SK-N-SH (cell line): ENCODE results near the gene GAPVD1. TPM values are rescaled to one million over a fixed set of nuclear protein-coding genes. Genes with fewer than 3 reads are reported as not detected.
A peak's percentile ranks its signal among the peaks of the same experiment; 100 is the strongest.

Experiments used
- CTCF ChIA-PET: fragments of 300-600, 350-600 bp; formaldehyde crosslinking; extraction: SDS; loops from one replicate; lab custom pipeline; 2021; lab: Yijun Ruan, JAX
- POLR2A ChIA-PET: fragments of 350-600 bp; sonication (Branson Sonifier 250); formaldehyde crosslinking; extraction: SDS; loops from one replicate; lab custom pipeline; 2020; ENCODE audit warnings: antibody characterized with exemption, inconsistent platforms; lab: Yijun Ruan, JAX
- DNase-seq: peaks from one replicate; pipeline ENCODE4 v3.0.0; 2012
- H2AFZ ChIP-seq: fragments of 200-600 bp; sonication (generic); 2 replicates; pipeline ENCODE4 v1.8.1; 2016; ENCODE audit warnings: antibody characterized with exemption, mild to moderate bottlenecking, low read depth
- H3F3A ChIP-seq: fragments of 200-600 bp; sonication (generic); replicated peaks from 2 replicates; pipeline ENCODE3; 2016; ENCODE audit warnings: antibody characterized with exemption, mild to moderate bottlenecking; ENCODE audit not compliant: insufficient read depth
- H3K27ac ChIP-seq, 2 experiments: fragments of 200-500 bp in 1 of 2; fragments of 200-600 bp in 1 of 2; sonication (Bioruptor generic) in 1 of 2; sonication (generic), shearing (Covaris generic) in 1 of 2; 2 replicates each; pipeline versions ENCODE4 v1.5.1 to v1.6.1; 2014 to 2016; ENCODE audit warnings: low read depth in 2 of 2, inconsistent platforms in 1 of 2, low read length in 1 of 2, mild to moderate bottlenecking in 1 of 2, mixed read lengths in 1 of 2
- H3K27me3 ChIP-seq: fragments of 200-600 bp; sonication (generic), shearing (Covaris generic); 2 replicates; pipeline ENCODE4 v1.6.1; 2016; ENCODE audit warnings: mixed run types; ENCODE audit not compliant: insufficient read depth
- H3K36me3 ChIP-seq, 2 experiments: fragments of 200-500 bp in 1 of 2; fragments of 200-600 bp in 1 of 2; sonication (Bioruptor generic) in 1 of 2; sonication (generic) in 1 of 2; replicated peaks in 1 of 2; 2 replicates each; pipeline versions ENCODE3 to v1.5.1; 2014 to 2016; ENCODE audit warnings: low read length in 1 of 2, mild to moderate bottlenecking in 1 of 2; ENCODE audit not compliant: insufficient read depth in 2 of 2, control insufficient read depth in 1 of 2
- H3K4me1 ChIP-seq, 2 experiments: fragments of 200-500 bp in 1 of 2; fragments of 200-600 bp in 1 of 2; sonication (Bioruptor generic) in 1 of 2; sonication (generic), shearing (Covaris generic) in 1 of 2; 2 replicates each; pipeline versions ENCODE4 v1.5.1 to v1.6.1; 2014 to 2016; ENCODE audit warnings: low read depth in 1 of 2, low read length in 1 of 2, mixed run types in 1 of 2; ENCODE audit not compliant: insufficient read depth in 2 of 2, control insufficient read depth in 1 of 2
- H3K4me2 ChIP-seq: fragments of 200-600 bp; sonication (generic), shearing (Covaris generic); 2 replicates; pipeline ENCODE4 v1.6.1; 2017; ENCODE audit warnings: mixed run types
- H3K4me3 ChIP-seq, 2 experiments: fragments of 200-500 bp in 1 of 2; fragments of 200-600 bp in 1 of 2; sonication (Bioruptor generic) in 1 of 2; sonication (generic), shearing (Covaris generic) in 1 of 2; 2 replicates each; pipeline versions ENCODE4 v1.5.1 to v1.8.1; 2014 to 2016; ENCODE audit warnings: low read depth in 2 of 2, inconsistent platforms in 1 of 2, low read length in 1 of 2, mild to moderate bottlenecking in 1 of 2, mixed read lengths in 1 of 2, moderate library complexity in 1 of 2
- H3K79me2 ChIP-seq: fragments of 200-600 bp; sonication (generic); 2 replicates; pipeline ENCODE4 v1.8.1; 2017; ENCODE audit warnings: mild to moderate bottlenecking; ENCODE audit not compliant: insufficient read depth
- H3K9ac ChIP-seq: fragments of 200-600 bp; sonication (generic); 2 replicates; pipeline ENCODE4 v1.6.1; 2017; ENCODE audit warnings: mixed run types
- H3K9me2 ChIP-seq: fragments of 200-600 bp; sonication (generic); 2 replicates; pipeline ENCODE4 v1.6.1; 2017; ENCODE audit warnings: mixed run types
- H3K9me3 ChIP-seq: fragments of 200-600 bp; sonication (generic); 2 replicates; pipeline ENCODE4 v1.6.1; 2017; ENCODE audit warnings: mixed run types, mild to moderate bottlenecking, moderate library complexity
- H4K20me1 ChIP-seq: fragments of 200-600 bp; sonication (generic); 2 replicates; pipeline ENCODE4 v1.6.1; 2017; ENCODE audit warnings: mild to moderate bottlenecking, mixed run types; ENCODE audit not compliant: insufficient read depth
- CHD2 ChIP-seq: fragments of 150-350 bp; IDR thresholded peaks from 2 replicates; pipeline ENCODE4 v1.6.1; 2018; ENCODE audit warnings: low read length; ENCODE audit not compliant: partially characterized antibody
- CTCF ChIP-seq: fragments of 200-600 bp; sonication (generic); IDR thresholded peaks from 2 replicates; pipeline ENCODE4 v1.6.1; 2017; ENCODE audit warnings: antibody characterized with exemption, mild to moderate bottlenecking, moderate library complexity
- ELF1 ChIP-seq: IDR thresholded peaks from 2 replicates; pipeline ENCODE4 v1.4.0; 2012
- EP300 ChIP-seq, 2 experiments: IDR thresholded peaks; 2 replicates each; pipeline versions ENCODE4 v1.4.0 to v1.6.1; 2012; ENCODE audit warnings: borderline replicate concordance in 1 of 2, low read depth in 1 of 2, low read length in 1 of 2
- FOSL2 ChIP-seq: IDR thresholded peaks from 2 replicates; pipeline ENCODE4 v1.4.0; 2012; ENCODE audit warnings: low read depth, mild to moderate bottlenecking, moderate library complexity, borderline replicate concordance
- FOXJ3 ChIP-seq: sonication (generic); formaldehyde crosslinking; IDR thresholded peaks from 2 replicates; pipeline ENCODE4 v1.5.1; 2020; ENCODE audit warnings: mild to moderate bottlenecking, missing genetic modification reagents
- GABPA ChIP-seq: IDR thresholded peaks from 2 replicates; pipeline ENCODE4 v1.4.0; 2012; ENCODE audit warnings: low read depth, mild to moderate bottlenecking
- GATA2 ChIP-seq: sonication (generic); formaldehyde crosslinking; IDR thresholded peaks from 2 replicates; pipeline ENCODE4 v1.5.0; 2020; ENCODE audit warnings: mild to moderate bottlenecking, missing genetic modification reagents
- IRF3 ChIP-seq: fragments of 150-350 bp; IDR thresholded peaks from 2 replicates; pipeline ENCODE4 v1.6.1; 2016; ENCODE audit warnings: mild to moderate bottlenecking, low read depth, low read length
- JUND ChIP-seq: IDR thresholded peaks from 2 replicates; pipeline ENCODE4 v1.4.0; 2012
- MXI1 ChIP-seq: IDR thresholded peaks from 2 replicates; pipeline ENCODE4 v1.6.1; 2012; ENCODE audit warnings: mild to moderate bottlenecking, low read depth, low read length, improper control_type of control experiment
- NFIC ChIP-seq: IDR thresholded peaks from 2 replicates; pipeline ENCODE4 v1.4.0; 2012; ENCODE audit warnings: borderline replicate concordance
- NRF1 ChIP-seq: IDR thresholded peaks from 2 replicates; pipeline ENCODE4 v1.6.1; 2012; ENCODE audit warnings: low read depth, mild to moderate bottlenecking, low read length
- RAD21 ChIP-seq: IDR thresholded peaks from 2 replicates; pipeline ENCODE4 v1.6.1; 2012; ENCODE audit warnings: mild to moderate bottlenecking, low read length
- RCOR1 ChIP-seq: fragments of 150-350 bp; IDR thresholded peaks from 2 replicates; pipeline ENCODE4 v1.6.1; 2017; ENCODE audit warnings: antibody characterized with exemption, low read length
- REST ChIP-seq: IDR thresholded peaks from 2 replicates; pipeline ENCODE4 v1.6.1; 2012; ENCODE audit warnings: mild to moderate bottlenecking, low read depth, low read length, moderate library complexity
- RFX5 ChIP-seq: IDR thresholded peaks from 2 replicates; pipeline ENCODE4 v1.6.1; 2012; ENCODE audit warnings: mild to moderate bottlenecking, improper control_type of control experiment, low read length
- SMC3 ChIP-seq: IDR thresholded peaks from 2 replicates; pipeline ENCODE4 v1.6.1; 2012; ENCODE audit warnings: low read depth, low read length, improper control_type of control experiment
- TCF12 ChIP-seq: IDR thresholded peaks from 2 replicates; pipeline ENCODE4 v1.4.0; 2012
- USF1 ChIP-seq: IDR thresholded peaks from 2 replicates; pipeline ENCODE4 v1.4.0; 2012; ENCODE audit warnings: low read depth, borderline replicate concordance
- YY1 ChIP-seq: IDR thresholded peaks from 2 replicates; pipeline ENCODE4 v1.4.0; 2012; ENCODE audit warnings: low read depth, mild to moderate bottlenecking
- ZBTB33 ChIP-seq: IDR thresholded peaks from 2 replicates; pipeline ENCODE4 v1.4.0; 2012; ENCODE audit warnings: low read depth, borderline replicate concordance
- WGBS: methylation state at CpG from one replicate; pipeline ENCODE4 v1.1.6; 2017; ENCODE audit warnings: low lambda C conversion rate; 5-methylcytosine and 5-hydroxymethylcytosine counted together
- polyA plus RNA-seq, 3 experiments: library from polyadenylated mRNA; depleted of rRNA; stranded (reverse); fragments of >200 nt; gene quantifications; 2 replicates each; pipeline ENCODE4 v1.2.3, GENCODE V29; 2012

The GAPVD1 gene
- polyA plus RNA-seq, 1 of the 3 experiments (the other 2 are of a cell fraction): 10.5 TPM

- WGBS: 57% methylated on average over 2 of the region's 2 CpGs
- H4K20me1 ChIP-seq: no peaks in the 10 kb centered on the region
- H3K27me3 ChIP-seq: no peaks in the 10 kb centered on the region
- POLR2A ChIA-PET: interaction anchor here (2.4 kb wide), 1 partner anchor 15 kb away, joined by 20 read pairs; the partner anchor contains the start of gene HSPA5
- H3K4me2 ChIP-seq: no peak overlapping the region
- H3K27ac ChIP-seq: no peak overlapping the region
- H3K9ac ChIP-seq: no peak overlapping the region
- H2AFZ ChIP-seq: no peak overlapping the region
- H3K9me3 ChIP-seq: no peaks in the 10 kb centered on the region
- no peaks in the 10 kb centered on the region for H3F3A ChIP-seq
- H3K4me1 ChIP-seq: no peaks in the 10 kb centered on the region
- no peaks in the 10 kb centered on the region for H3K36me3 ChIP-seq
- no peak overlapping the region for H3K4me3 ChIP-seq
- CTCF ChIA-PET: interaction anchor here (0.6 to 1.9 kb wide), 15 partner anchors 13 to 1235 kb away, joined by 3 to 11 read pairs (median 4); no protein-coding TSS in a partner anchor
- TF ChIP-seq GABPA (no peak), RCOR1 (no peak), CHD2 (no peak), MXI1 (no peak), NRF1 (no peak), RAD21 (peak; percentile 76), USF1 (no peak), TCF12 (no peak), GATA2 (no peak), REST (no peak), NFIC (no peak), IRF3 (no peak), SMC3 (peak; percentile 36; the same call in 1 of the 2 replicates), JUND (no peak), ZBTB33 (no peak), FOXJ3 (CRISPR knock-in tag) (no peak), RFX5 (no peak), YY1 (no peak), FOSL2 (no peak), CTCF (peak; percentile 60), ELF1 (no peak), EP300 (IDR thresholded peaks at IDR 0.05; ENCODE audit: borderline replicate concordance in 1 of 2, low read depth in 1 of 2, low read length in 1 of 2) (no peak)
- peak; percentile 67 for DNase-seq
- no peaks in the 10 kb centered on the region for H3K79me2 ChIP-seq
- H3K9me2 ChIP-seq: no peaks in the 10 kb centered on the region
These were observed 5.7 kb upstream of the GAPVD1 start for GRCh38 chr9:125255781-125256391.
